HTR-8/SVneo (cell line): ENCODE results near the gene LGSN.
"Not testable (repeated sequence)": the region's sequence is repeated elsewhere in the genome, so short reads cannot be mapped to it uniquely, and the experiment has no call there.

Experiments used
- DNase-seq: peaks from one replicate; pipeline ENCODE4 v3.0.0; 2011; ENCODE audit warnings: low spot score, mixed read lengths; ENCODE audit not compliant: insufficient read length
- FAIRE-seq: peaks from 2 replicates; lab custom pipeline; 2011; peaks lifted over from hg19 to GRCh38; lab: Jason Lieb, UNC

The LGSN gene

GRCh38 chr6:63249875-63250482 is 69.8 kb downstream of the LGSN start:
- DNase-seq (no peak), FAIRE-seq (no peak)

GRCh38 chr6:63246581-63246980 is 73.2 kb downstream of the LGSN start:
- DNase-seq (no peak), FAIRE-seq (no peak)

GRCh38 chr6:63245909-63246308 is 73.9 kb downstream of the LGSN start:
- DNase-seq, result no peak
- no peak for FAIRE-seq

- FAIRE-seq (no peak), DNase-seq (no peak)
Measured at GRCh38 chr6:63245420-63245819, 74.4 kb downstream of the LGSN start.

- DNase-seq, result no peak
- no peak for FAIRE-seq
Measured at GRCh38 chr6:63236398-63236817, 83.4 kb downstream of the LGSN start.

GRCh38 chr6:63230511-63230910 is 89.3 kb downstream of the LGSN start:
- not testable (repeated sequence) for DNase-seq, FAIRE-seq

GRCh38 chr6:63230027-63230426 is 89.8 kb downstream of the LGSN start:
- not testable (repeated sequence) for DNase-seq, FAIRE-seq

GRCh38 chr6:63227928-63228894 is 91.6 kb downstream of the LGSN start:
- DNase-seq, FAIRE-seq: not testable (repeated sequence)

- not testable (repeated sequence) for FAIRE-seq
Measured at GRCh38 chr6:63225987-63226386, 93.8 kb downstream of the LGSN start.

More at GRCh38 chr6:63225987-63226386, 93.8 kb downstream of the LGSN start:
- DNase-seq, result not testable (repeated sequence)
